ENCODE data around the gene NTF3. TPM values are rescaled to one million over a fixed set of nuclear protein-coding genes. Genes with fewer than 3 reads are reported as not detected.

The NTF3 gene
- total RNA-seq, 1 experiment from 2014 or later = not detected

- peak; percentile 85 for TF ChIP-seq RAD21 (IDR thresholded peaks at IDR 0.05; ENCODE audit: low read depth)
- TF ChIP-seq CTCF (IDR thresholded peaks at IDR 0.05 in 2 of 3, conservative IDR thresholded peaks at IDR 0.05 in 1 of 3; ENCODE audit: borderline replicate concordance in 1 of 3, insufficient read depth in 1 of 3, low read depth in 2 of 3, low read length in 2 of 3) = peak; percentile 64 to 76 (median 75)
- TF ChIP-seq POLR2A (IDR thresholded peaks at IDR 0.05; ENCODE audit: borderline replicate concordance, extremely low read depth, insufficient read depth, insufficient read length) = no peak
- no peak for TF ChIP-seq ZFX (IDR thresholded peaks at IDR 0.05)
- no peak for TF ChIP-seq CEBPB (IDR thresholded peaks at IDR 0.05; ENCODE audit: low read depth)
- DNase-seq (ENCODE audit: low read depth, low spot score) (peak; percentile 39), ATAC-seq (peak; percentile 90)
- Histone ChIP-seq H3K4me2 (ENCODE audit: low read length) (no peak overlapping the region), H3K4me3 (replicated peaks in 1 of 2; ENCODE audit: low read depth in 1 of 2, low read length in 2 of 2) (no peak overlapping the region), H3K4me1 (ENCODE audit: control insufficient read depth in 1 of 2, insufficient read depth in 2 of 2, low read length in 2 of 2) (peaks cover 0 to 13% of the 10 kb centered on the region in 2 experiments; a peak in 3 of 4 replicates), H4K20me1 (ENCODE audit: insufficient read depth) (no peaks in the 10 kb centered on the region), H2AFZ (ENCODE audit: low read depth, low read length, poor library complexity, severe bottlenecking) (no peak overlapping the region), H3K9me3 (ENCODE audit: control insufficient read depth in 1 of 2, insufficient read depth in 1 of 2, low read depth in 1 of 2, low read length in 2 of 2) (no peaks in the 10 kb centered on the region), H3K36me3 (ENCODE audit: control insufficient read depth in 1 of 2, insufficient read depth in 2 of 2, low read length in 2 of 2) (no peaks in the 10 kb centered on the region), H3K27me3 (ENCODE audit: insufficient read depth, low read length) (peaks cover 44% of the 10 kb centered on the region), H3K79me2 (ENCODE audit: insufficient read depth, low read length) (no peaks in the 10 kb centered on the region), H3K27ac (ENCODE audit: low read depth, low read length) (no peak overlapping the region), H3K9me2 (ENCODE audit: insufficient read depth) (no peaks in the 10 kb centered on the region), H3K9ac (ENCODE audit: low read length) (no peak overlapping the region)
- RAD21 ChIA-PET (ENCODE audit: low non-redundant PET in 1 of 2, low total read pairs in 2 of 2, uncharacterized antibody in 2 of 2, unreplicated experiment in 2 of 2) = no interaction called here
- intact Hi-C loops (cut with micrococcal nuclease) = loop anchor here (1.0 to 5.0 kb wide), 5 partner anchors 242 to 585 kb away; no protein-coding TSS in a partner anchor
- BruUV-seq (replicated peaks) = no TSS peak
- CTCF ChIA-PET = interaction anchor here (1.0 to 3.7 kb wide), 4 partner anchors 14 to 272 kb away, joined by 3 to 16 read pairs (median 4); no protein-coding TSS in a partner anchor
- POLR2A ChIA-PET = no interaction called here
These were observed 10.5 kb downstream of the NTF3 start for GRCh38 chr12:5442251-5443006.

GRCh38 chr12:5444520-5444919 lies 12.6 kb downstream of the NTF3 start:
- no peaks in the 10 kb centered on the region for H3K9me2 ChIP-seq (ENCODE audit: insufficient read depth)
- H2AFZ ChIP-seq (ENCODE audit: low read depth, low read length, poor library complexity, severe bottlenecking) = no peak overlapping the region
- no peaks in the 10 kb centered on the region for H3K9me3 ChIP-seq (ENCODE audit: control insufficient read depth in 1 of 2, insufficient read depth in 1 of 2, low read depth in 1 of 2, low read length in 2 of 2)
- BruUV-seq (replicated peaks) = no TSS peak
- peaks cover 64% of the 10 kb centered on the region for H3K27me3 ChIP-seq (ENCODE audit: insufficient read depth, low read length)
- H3K36me3 ChIP-seq (ENCODE audit: control insufficient read depth in 1 of 2, insufficient read depth in 2 of 2, low read length in 2 of 2) = no peaks in the 10 kb centered on the region
- TF ChIP-seq CBX3 (IDR thresholded peaks at IDR 0.05; ENCODE audit: low read depth) (no peak), YY1 (IDR thresholded peaks at IDR 0.05; ENCODE audit: extremely low read depth, insufficient replicate concordance, low read depth, low read length) (no peak), ZBTB33 (IDR thresholded peaks at IDR 0.05; ENCODE audit: extremely low read depth, insufficient replicate concordance, low read length) (no peak), ELF1 (IDR thresholded peaks at IDR 0.05; ENCODE audit: borderline replicate concordance, low read depth) (no peak)
- H3K27ac ChIP-seq (ENCODE audit: low read depth, low read length) = no peak overlapping the region
- no peak overlapping the region for H3K4me2 ChIP-seq (ENCODE audit: low read length)
- H3K4me3 ChIP-seq (replicated peaks in 1 of 2; ENCODE audit: low read depth in 1 of 2, low read length in 2 of 2) = no peak overlapping the region
- CTCF ChIA-PET = no interaction called here
- ATAC-seq = no peak
- intact Hi-C loops (cut with micrococcal nuclease) = loop anchor here (5.0 kb wide), 1 partner anchor 587 kb away; no protein-coding TSS in a partner anchor
- RAD21 ChIA-PET (ENCODE audit: low non-redundant PET in 1 of 2, low total read pairs in 2 of 2, uncharacterized antibody in 2 of 2, unreplicated experiment in 2 of 2) = no interaction called here
- POLR2A ChIA-PET = no interaction called here
- H3K4me1 ChIP-seq (ENCODE audit: control insufficient read depth in 1 of 2, insufficient read depth in 2 of 2, low read length in 2 of 2) = peaks cover 0 to 13% of the 10 kb centered on the region in 2 experiments; a peak in 3 of 4 replicates
- no peak overlapping the region for H3K9ac ChIP-seq (ENCODE audit: low read length)
- no peak for DNase-seq (ENCODE audit: low read depth, low spot score)
- H4K20me1 ChIP-seq (ENCODE audit: insufficient read depth) = no peaks in the 10 kb centered on the region
- no peaks in the 10 kb centered on the region for H3K79me2 ChIP-seq (ENCODE audit: insufficient read depth, low read length)
